ENCODE measurements around the gene PRKCH.

DNA sequence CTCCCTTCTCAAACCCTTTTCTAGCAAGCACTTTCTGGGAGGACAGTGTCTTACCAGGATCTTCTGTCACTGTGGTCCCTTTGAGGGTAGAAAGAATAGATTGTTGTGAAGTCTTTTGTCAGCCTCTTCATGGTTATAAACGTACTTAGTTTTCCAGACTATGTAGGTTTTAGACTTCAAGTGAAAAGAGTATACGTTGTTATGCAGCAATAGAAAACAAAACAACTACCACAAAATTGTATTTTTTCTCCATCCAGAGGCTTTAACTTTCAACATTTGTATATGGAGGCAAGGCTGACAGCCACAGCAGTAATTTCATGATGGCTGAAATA is 23.7 kb downstream of the PRKCH start:
- TF ChIP-seq POLR2AphosphoS5 (IDR thresholded peaks at IDR 0.05; ENCODE audit: low read depth, low read length) (no peak), TAF1 (IDR thresholded peaks at IDR 0.05; ENCODE audit: low read depth, low read length) (no peak)
